ENCODE results near the gene FSIP1.

DNA sequence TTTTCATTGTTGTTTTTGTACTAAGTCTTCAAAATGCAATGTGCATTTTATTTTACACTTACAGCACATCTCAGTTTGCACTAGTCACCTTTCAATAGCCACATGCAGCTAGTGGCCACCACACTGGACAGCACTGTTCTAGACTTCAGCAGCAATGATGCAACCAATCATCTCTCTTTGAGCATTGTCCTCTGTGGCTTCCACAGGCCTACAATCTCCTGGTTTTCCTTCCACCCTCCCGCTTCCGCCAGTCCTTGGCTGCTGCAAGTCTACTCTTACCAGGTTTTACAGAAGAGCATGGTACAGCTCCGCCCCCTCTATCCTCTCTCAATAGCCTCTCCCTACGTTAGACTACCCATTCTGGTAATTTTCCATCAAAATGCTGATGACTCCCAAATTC lies 25.1 kb upstream of the FSIP1 start:
- TF ChIP-seq, protein P1, sequence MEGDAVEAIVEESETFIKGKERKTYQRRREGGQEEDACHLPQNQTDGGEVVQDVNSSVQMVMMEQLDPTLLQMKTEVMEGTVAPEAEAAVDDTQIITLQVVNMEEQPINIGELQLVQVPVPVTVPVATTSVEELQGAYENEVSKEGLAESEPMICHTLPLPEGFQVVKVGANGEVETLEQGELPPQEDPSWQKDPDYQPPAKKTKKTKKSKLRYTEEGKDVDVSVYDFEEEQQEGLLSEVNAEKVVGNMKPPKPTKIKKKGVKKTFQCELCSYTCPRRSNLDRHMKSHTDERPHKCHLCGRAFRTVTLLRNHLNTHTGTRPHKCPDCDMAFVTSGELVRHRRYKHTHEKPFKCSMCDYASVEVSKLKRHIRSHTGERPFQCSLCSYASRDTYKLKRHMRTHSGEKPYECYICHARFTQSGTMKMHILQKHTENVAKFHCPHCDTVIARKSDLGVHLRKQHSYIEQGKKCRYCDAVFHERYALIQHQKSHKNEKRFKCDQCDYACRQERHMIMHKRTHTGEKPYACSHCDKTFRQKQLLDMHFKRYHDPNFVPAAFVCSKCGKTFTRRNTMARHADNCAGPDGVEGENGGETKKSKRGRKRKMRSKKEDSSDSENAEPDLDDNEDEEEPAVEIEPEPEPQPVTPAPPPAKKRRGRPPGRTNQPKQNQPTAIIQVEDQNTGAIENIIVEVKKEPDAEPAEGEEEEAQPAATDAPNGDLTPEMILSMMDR (IDR thresholded peaks at IDR 0.05; ENCODE audit: low read depth, low read length, poor library complexity, severe bottlenecking) = no peak
- TF ChIP-seq EZH2phosphoT487 (IDR thresholded peaks at IDR 0.05; ENCODE audit: borderline replicate concordance, low read length) = no peak

All from DOHH2 (cell line).